Hematopoietic multipotent progenitor cell treated with erythropoietin and hydrocortisone succinate and interleukin-3 and kit ligand, for 6 days (in vitro differentiated cells): ENCODE data around the gene FAM50B.

Experiments used
- DNase-seq: peaks from one replicate; pipeline ENCODE4 v3.0.0-alpha.2; 2015

FAM50B gene, protein sequence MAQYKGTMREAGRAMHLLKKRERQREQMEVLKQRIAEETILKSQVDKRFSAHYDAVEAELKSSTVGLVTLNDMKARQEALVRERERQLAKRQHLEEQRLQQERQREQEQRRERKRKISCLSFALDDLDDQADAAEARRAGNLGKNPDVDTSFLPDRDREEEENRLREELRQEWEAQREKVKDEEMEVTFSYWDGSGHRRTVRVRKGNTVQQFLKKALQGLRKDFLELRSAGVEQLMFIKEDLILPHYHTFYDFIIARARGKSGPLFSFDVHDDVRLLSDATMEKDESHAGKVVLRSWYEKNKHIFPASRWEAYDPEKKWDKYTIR

GRCh38 chr6:3848925-3849605 lies at the start of gene FAM50B:
Gene FAM50B (plus strand): TSS chr6:3849373. CDS start chr6:3849812, 439 bp downstream.
- DNase-seq, result peak; percentile 89

DNA sequence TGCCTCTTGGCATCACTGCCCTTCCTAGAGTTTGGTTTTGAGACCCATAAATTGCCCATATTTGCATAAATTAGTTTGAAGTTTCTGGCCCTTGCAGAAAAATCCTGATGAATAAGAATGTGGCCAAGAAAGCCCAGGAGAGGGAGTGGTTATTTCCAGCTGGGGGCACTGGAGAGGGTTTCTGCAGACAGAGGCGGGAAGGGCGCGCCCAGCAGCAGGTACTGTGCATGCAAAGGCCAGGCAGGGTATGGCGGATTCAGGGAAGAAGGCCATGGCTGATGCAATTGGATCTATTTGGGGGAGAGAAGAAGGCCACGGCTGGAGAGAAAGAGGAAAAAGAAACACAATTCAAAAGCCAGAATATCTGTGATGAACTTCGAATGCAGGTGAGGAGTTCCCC lies 49.5 kb upstream of the FAM50B start:
- DNase-seq, result no peak

- no peak for DNase-seq
Measured at GRCh38 chr6:3800850-3801591, 48.2 kb upstream of the FAM50B start.

- no peak for DNase-seq
Measured at GRCh38 chr6:3801960-3802359, 47.2 kb upstream of the FAM50B start.

DNA sequence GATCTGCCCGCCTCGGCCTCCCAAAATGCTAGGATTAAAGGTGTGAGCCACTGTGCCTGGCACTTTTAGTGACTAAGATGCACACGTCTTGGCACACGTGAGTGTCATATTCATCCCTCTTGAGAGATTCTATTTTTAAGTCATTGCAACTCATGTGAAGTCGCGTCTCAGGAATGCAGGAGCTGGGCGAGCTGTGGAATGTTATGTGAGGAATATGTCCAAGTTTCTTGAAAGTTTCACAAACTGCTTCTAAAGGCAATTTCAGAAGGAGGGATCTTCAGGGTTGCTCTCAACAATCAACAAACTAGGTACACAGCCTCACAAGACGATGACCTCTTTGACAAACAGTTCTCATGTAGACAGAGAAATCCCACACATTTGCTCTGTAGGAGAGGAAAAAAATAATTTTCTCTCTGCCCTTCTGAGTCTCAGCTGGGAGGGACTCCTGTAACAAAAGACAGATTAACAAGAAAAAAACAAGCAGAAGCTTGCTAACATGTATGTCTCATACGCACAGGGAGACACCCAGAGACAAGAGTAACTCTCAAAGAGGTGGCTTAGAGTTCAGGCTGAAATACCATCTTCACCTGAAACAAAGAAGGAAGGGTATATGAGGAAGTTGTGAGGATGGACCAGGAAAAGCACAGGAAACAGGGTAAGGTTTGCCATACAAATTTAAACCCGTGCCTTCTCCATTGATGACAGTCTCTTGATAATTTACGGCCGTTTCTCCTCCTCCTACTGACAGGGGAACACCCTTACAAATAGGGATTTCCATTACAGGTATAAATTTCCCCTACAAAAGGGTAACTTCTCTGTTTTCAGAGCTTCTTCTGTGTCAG lies 45.3 kb upstream of the FAM50B start:
- DNase-seq, result no peak

DNA sequence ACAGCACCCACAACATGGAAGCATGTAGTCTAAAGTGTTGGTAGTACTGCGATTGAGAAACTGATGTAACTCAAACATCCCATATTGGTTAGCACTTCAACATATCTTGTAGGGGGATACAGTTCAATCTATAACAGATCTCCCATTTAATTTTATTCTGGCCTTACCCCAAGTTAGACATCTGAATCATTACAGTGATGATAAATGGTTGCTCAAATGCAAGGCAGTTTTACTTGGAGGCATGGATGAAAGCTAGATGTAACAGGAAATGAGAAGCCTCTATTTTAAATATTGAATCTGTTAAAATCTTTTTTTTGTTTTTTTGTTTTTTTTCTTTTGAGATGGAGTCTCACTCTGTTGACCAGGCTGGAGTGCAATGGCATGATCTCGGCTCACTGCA lies 44.2 kb upstream of the FAM50B start:
- no peak for DNase-seq

DNA sequence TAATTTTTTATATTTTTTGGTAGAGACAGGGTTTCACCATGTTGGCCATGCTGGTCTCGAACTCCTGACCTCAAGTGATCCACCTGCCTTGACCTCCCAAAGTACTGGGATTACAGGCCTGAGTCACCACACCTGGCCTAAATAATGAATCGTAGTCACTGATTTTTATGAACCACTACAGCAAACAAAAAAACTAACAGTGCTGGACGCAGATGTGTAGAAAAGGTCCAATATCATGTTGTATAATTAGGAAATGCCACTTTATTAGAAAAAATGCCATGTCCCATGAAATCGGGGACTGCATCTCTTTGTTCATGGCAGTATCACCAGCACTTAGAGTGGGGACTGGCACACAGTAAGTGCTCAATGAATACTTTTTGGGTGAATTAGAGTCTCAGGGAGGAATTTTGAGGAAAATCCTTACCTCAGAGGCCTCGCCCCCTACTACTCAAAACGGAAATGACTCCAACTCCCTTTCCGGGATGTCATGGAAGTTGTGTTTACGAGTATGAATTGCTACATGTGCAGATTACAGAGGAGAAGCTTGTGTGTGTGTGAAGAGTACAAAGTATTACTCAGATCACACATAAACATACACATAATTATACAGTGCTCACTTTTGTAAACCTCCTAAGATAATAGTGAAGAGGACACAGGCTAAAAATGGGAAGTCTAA lies 43.6 kb upstream of the FAM50B start:
- no peak for DNase-seq

DNA sequence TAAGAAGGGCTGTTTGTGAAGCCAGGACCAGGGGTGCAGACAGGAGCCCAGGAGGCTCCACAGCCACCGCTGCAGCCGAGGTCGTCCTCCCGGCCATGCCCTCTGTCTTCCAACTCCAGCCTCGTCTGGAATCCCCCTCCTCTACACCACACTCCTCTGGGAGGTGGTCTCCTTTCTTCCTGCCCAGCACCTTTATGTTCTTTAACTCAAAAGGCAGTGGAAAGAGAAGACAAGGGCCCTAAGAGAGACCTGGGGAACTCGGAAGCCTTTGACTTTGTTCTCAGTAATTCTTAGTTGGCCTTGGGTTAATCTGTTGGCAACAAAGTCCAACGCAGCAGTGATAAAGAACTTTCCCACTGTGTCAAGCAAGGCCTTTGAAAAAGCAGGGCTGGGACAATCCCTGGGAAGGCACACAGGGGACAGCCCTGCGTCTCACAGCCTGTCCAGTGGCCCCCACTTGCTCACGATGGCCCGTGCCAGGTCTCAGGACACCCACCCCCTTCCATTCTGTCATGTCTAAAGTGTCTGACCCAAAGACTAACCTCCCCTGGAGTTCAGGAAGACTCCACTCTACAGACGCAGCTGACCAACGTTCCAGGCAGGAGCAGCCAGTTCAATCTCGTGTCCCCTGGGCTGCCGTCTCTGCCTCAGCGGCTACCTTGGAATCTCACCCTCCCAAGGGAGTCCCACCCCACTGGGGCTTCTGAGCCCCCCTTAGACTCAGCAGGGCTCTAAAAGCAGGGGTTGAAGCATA lies 42.8 kb upstream of the FAM50B start:
- DNase-seq, result no peak

DNA sequence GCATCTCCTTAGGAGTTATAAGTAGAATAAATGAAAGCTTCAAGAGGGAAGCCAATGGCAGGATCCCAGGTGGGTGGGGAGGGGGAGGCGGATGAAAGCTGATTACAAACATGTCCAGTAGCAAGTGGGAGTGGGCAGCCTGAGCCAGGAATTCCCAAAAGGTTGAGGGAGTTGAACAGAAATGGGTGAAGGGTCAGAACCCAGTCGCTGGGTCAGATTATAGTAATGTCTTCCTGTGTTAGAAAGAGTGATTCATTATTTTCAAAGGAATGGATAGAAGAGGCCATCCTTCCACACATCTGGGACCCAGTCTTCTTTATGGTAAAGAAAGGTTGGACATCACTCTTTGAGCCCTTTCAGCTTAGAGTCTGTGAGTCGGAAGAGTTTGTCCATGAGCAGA lies 41.0 kb upstream of the FAM50B start:
- no peak for DNase-seq

DNA sequence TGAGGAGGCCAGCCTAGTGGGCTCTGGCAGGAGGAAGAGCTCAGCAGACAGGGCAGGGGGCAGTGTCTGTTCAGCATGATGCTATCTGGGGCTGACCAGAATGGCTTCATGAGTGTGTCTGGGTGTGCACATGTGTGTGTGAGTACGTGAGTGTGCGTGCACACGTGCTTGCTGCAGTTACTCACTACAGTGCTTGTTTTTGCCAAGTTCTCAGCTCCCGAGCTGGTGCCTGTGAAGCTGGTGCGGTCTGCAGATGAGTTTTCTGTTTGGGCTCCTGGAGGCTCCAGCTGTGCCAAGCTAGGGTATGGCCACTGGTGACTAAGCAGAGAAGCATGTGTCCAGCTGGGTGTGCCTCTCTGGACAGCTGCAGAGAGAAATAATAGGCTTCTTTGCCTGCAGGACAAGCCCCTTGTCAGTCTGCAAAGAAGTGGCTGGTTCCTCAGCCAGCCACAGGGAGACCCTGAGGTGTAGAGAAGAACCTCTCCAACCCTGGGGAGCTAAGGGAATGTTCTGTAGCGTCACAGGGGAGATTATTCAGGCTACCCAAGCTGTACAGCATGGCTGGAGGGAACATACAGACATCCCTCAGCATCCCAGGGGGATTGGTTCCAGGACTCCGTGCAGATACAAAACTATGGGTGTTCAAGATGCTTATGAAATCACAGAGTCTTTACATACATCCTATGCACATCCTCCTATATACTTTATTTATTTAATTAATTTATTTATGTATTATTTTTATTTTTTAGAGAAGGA lies 40.2 kb upstream of the FAM50B start:
- DNase-seq, result no peak

- DNase-seq, result no peak
Measured at GRCh38 chr6:3809515-3809891, 39.7 kb upstream of the FAM50B start.

DNA sequence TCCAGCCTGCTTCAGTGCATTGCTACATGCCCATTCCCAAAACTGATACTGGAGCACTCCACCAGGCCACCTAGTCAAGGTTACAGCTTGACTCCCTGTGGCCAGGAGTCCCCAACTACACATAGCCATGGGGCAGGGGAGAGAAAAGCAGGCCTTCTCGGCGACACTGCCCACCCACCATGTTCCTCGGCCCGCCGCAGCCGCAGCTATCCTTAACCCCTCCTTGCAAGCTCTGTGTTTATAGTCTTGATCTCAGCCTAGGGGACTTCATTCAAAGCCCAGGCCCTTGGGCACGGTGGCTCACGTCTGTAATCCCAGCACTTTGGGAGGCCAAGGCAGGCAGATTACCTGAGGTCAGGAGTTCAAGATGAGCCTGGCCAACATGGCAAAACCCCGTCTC lies 39.2 kb upstream of the FAM50B start:
- no peak for DNase-seq

- no peak for DNase-seq
Measured at GRCh38 chr6:3811191-3811590, 38.0 kb upstream of the FAM50B start.

DNA sequence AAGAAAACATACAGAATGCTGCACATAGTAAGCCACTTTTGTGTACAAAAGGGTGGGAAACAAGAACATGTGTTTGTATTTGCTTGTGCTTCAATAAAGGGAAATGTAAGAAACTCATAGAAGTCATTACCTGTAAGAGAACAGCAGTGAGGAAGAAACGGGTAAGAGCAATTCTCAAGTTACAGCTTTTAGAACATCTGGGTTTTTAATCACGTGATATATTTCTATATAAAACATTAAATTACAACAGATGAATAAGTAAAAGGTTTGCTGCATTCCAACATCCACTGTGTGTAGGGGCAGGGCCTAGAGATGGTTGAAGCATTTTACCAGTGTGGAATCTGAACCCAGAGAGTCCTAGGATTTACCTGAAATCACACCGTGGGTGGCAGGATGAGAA lies 36.6 kb upstream of the FAM50B start:
- no peak for DNase-seq

GRCh38 chr6:3813150-3813780 lies 35.9 kb upstream of the FAM50B start:
- peak; percentile 22 for DNase-seq

- no peak for DNase-seq
Measured at GRCh38 chr6:3813918-3814317, 35.3 kb upstream of the FAM50B start.

- no peak for DNase-seq
Measured at GRCh38 chr6:3814539-3814938, 34.6 kb upstream of the FAM50B start.

DNA sequence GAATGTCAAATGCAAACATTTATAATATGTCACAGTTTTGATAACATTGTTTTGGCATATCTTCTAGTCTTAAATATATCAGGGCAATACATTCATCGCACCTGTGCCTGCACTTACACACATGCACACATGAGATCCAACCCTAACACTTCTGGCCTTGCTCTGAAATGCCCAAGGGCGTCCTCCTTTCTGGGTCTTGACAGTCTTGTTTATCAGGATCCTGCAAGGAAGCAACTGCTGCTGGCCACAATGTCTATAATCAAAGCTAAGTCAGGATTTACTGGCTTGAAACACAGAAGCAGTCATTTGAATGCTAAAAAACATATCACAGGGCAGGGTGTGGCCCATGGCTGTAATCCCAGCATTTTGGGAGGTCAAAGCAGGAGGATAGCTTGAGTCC lies 32.9 kb upstream of the FAM50B start:
- no peak for DNase-seq

DNA sequence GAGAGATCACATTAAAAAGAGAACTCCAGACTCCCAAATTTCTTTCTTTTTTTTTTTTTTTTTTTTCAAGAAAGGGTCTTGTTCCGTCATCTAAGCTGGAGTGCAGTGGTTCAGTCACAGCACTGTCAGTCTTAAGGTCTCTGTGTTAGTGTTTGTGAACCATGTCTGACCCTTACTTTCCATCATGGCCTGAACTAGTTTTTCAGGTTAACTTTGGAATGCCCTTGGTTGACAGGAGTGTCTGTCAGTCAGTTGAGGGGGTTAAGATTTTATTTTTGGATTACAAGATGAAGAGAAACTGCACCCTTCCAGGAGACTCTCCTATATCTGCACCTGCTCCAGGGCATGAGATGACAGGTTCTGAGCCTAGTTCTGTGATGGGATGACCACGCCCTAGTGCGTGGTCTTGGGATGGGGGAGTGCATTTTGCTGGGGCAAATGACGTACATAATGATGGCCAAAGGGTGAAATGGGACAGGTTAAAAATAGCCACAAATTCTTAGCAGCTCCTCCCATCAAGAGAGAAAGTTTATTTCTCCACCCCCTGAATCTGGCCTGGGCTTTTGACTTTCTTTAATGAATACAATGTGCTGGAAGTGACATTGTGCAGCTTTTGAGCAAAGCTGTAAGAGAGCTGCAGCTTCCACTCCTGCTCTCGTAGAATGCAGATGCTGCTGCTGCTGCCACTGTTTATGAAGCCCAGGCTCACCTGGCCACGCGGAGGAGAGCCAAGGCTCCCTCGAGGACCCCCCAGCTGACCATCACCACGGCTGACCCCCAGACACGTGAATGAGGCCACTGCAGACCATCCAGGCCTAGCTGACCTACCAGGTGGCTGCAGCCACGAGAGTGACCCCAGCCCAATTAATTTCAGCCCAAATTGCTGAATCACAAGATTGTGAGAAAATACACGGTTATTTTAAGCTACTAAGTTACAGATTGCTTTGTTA lies 29.7 kb upstream of the FAM50B start:
- no peak for DNase-seq
